RWPE2 (cell line): ENCODE data around the gene ARMH1.
A peak's percentile ranks its signal among the peaks of the same experiment; 100 is the strongest.

Source experiments
- ATAC-seq: fragments of 200-7000 bp; cut with Tn5 transposase; 3 replicates; pipeline ENCODE4 v1.9.1; 2021; ENCODE audit warnings: low read depth
- DNase-seq: peaks from one replicate; pipeline ENCODE4 v3.0.0-alpha.2; 2020; ENCODE audit warnings: low spot score
- H3K27ac ChIP-seq: fragments of 450-650 bp; 2 replicates; pipeline ENCODE4 v1.5.1; 2017; ENCODE audit warnings: mild to moderate bottlenecking; ENCODE audit not compliant: poor library complexity, severe bottlenecking
- H3K27me3 ChIP-seq: fragments of 250-450 bp; sonication (Bioruptor Pico); 2 replicates; pipeline ENCODE4 v1.5.1; 2021; ENCODE audit warnings: mild to moderate bottlenecking, moderate library complexity; ENCODE audit not compliant: insufficient read depth, poor library complexity, severe bottlenecking
- H3K36me3 ChIP-seq: fragments of 250-450 bp; sonication (Bioruptor Pico); 2 replicates; pipeline ENCODE4 v1.5.1; 2020; ENCODE audit warnings: low read depth, mild to moderate bottlenecking, moderate library complexity
- H3K4me1 ChIP-seq: fragments of 250-450 bp; sonication (Bioruptor Pico); 2 replicates; pipeline ENCODE4 v1.5.1; 2021; ENCODE audit warnings: mild to moderate bottlenecking, moderate library complexity; ENCODE audit not compliant: insufficient read depth, poor library complexity, severe bottlenecking
- H3K4me3 ChIP-seq: fragments of 250-450 bp; sonication (Bioruptor Pico); 2 replicates; pipeline ENCODE4 v1.5.1; 2021; ENCODE audit warnings: mild to moderate bottlenecking, moderate library complexity; ENCODE audit not compliant: severe bottlenecking
- H3K9me3 ChIP-seq: fragments of 250-450 bp; sonication (Bioruptor Pico); 2 replicates; pipeline ENCODE4 v1.5.1; 2021; ENCODE audit warnings: mild to moderate bottlenecking, moderate library complexity; ENCODE audit not compliant: severe bottlenecking
- TF ChIP-seq, protein P1 (sequence below): fragments of 450-650 bp; IDR thresholded peaks from one replicate; pipeline ENCODE4 v1.5.1; 2017; ENCODE audit warnings: mild to moderate bottlenecking, moderate library complexity; ENCODE audit not compliant: poor library complexity, severe bottlenecking

ARMH1 gene

GRCh38 chr1:44724955-44725698 is 50.6 kb downstream of the ARMH1 start:
- Histone ChIP-seq H3K36me3 (no peaks in the 10 kb centered on the region), H3K4me1 (peaks cover 5% of the 10 kb centered on the region), H3K27me3 (no peaks in the 10 kb centered on the region), H3K9me3 (no peaks in the 10 kb centered on the region), H3K4me3 (no peak overlapping the region), H3K27ac (no peak overlapping the region)
- ATAC-seq (no peak), DNase-seq (no peak)
- TF ChIP-seq, protein P1, sequence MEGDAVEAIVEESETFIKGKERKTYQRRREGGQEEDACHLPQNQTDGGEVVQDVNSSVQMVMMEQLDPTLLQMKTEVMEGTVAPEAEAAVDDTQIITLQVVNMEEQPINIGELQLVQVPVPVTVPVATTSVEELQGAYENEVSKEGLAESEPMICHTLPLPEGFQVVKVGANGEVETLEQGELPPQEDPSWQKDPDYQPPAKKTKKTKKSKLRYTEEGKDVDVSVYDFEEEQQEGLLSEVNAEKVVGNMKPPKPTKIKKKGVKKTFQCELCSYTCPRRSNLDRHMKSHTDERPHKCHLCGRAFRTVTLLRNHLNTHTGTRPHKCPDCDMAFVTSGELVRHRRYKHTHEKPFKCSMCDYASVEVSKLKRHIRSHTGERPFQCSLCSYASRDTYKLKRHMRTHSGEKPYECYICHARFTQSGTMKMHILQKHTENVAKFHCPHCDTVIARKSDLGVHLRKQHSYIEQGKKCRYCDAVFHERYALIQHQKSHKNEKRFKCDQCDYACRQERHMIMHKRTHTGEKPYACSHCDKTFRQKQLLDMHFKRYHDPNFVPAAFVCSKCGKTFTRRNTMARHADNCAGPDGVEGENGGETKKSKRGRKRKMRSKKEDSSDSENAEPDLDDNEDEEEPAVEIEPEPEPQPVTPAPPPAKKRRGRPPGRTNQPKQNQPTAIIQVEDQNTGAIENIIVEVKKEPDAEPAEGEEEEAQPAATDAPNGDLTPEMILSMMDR = no peak

- Histone ChIP-seq H3K4me3 (peak within 1 kb of the TSS; percentile 2), H3K27ac (peak within 1 kb of the TSS; percentile 90), H3K27me3 (no peaks in the 10 kb centered on the region), H3K9me3 (no peaks in the 10 kb centered on the region), H3K4me1 (peaks cover 17% of the 10 kb centered on the region), H3K36me3 (no peaks in the 10 kb centered on the region)
- ATAC-seq (peak; percentile 88), DNase-seq (peak; percentile 86)
- TF ChIP-seq, protein P1 = peak; percentile 97
Measured at GRCh38 chr1:44730741-44731512, 56.4 kb downstream of the ARMH1 start, which contains the start of gene RNU5D-1. Gene RNU5D-1 (minus strand): TSS chr1:44731170.

DNA sequence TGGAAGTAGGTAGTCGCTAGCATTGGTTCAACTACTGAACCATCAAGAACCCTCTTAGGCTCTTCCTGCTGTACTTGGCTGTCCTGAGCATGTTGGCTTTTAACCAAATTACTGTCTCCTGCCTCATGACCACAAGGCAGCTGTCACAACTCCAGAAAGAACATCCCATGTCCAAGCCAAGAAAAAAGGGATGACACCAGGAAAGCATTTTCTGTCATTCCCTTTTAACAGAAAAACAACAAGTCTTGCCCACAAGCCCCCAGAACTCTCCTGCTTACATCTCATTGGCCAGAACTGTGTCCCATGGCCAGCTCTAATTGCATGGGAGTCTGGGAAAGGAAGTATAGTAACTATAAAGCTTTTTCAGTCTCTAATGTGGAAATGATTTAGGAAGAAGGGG is 58.9 kb downstream of the ARMH1 start:
- Histone ChIP-seq H3K4me3 (no peak overlapping the region), H3K36me3 (no peaks in the 10 kb centered on the region), H3K4me1 (peaks cover 17% of the 10 kb centered on the region), H3K27ac (no peak overlapping the region), H3K27me3 (no peaks in the 10 kb centered on the region), H3K9me3 (no peaks in the 10 kb centered on the region)
- DNase-seq (no peak), ATAC-seq (no peak)
- TF ChIP-seq, protein P1 = no peak

DNA sequence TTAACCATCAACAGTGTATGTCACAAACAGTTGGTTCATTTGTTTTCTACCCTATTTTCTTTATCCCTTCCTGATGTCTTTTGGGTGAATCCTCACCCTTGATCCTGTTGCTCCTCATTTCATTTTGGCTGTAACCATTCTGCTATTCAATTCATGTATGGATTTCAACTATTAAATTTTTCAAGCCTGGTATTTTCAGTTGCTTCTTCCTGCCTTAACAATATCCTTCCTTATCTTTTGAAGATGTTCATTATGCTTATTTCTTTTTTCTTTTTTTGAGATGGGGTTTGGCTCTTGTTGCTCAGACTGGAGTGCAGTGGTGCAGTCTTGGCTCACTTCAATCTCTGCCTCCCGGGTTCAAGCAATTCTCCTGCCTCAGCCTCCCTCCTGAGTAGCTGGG is 59.3 kb downstream of the ARMH1 start:
- Histone ChIP-seq H3K9me3 (no peaks in the 10 kb centered on the region), H3K4me1 (peaks cover 17% of the 10 kb centered on the region), H3K36me3 (no peaks in the 10 kb centered on the region), H3K4me3 (no peak overlapping the region), H3K27me3 (no peaks in the 10 kb centered on the region), H3K27ac (no peak overlapping the region)
- no peak for ATAC-seq
- DNase-seq = no peak
- TF ChIP-seq, protein P1 = no peak
